CD14-positive monocyte (primary cell): ENCODE measurements around the gene GPR161. TPM values are rescaled to one million over a fixed set of nuclear protein-coding genes. Genes with fewer than 3 reads are reported as not detected.

Source experiments
- DNase-seq, 3 donors: peaks; one replicate each; pipeline ENCODE4 v3.0.0-alpha.2; 2011 to 2022
- H2AFZ ChIP-seq: 2 replicates; pipeline ENCODE4 v1.6.0; 2012; ENCODE audit warnings: mild to moderate bottlenecking, low read depth, low read length, inconsistent platforms; ENCODE audit not compliant: insufficient read depth, poor library complexity, severe bottlenecking
- H3K27ac ChIP-seq, 2 donors: 1 replicate in 1 of 2; 2 replicates in 1 of 2; pipeline ENCODE4 v1.5.1; 2012 to 2013; ENCODE audit warnings: low read length in 2 of 2, control low read depth in 1 of 2, inconsistent platforms in 1 of 2, low read depth in 1 of 2, mild to moderate bottlenecking in 1 of 2
- H3K27me3 ChIP-seq, 2 donors: one replicate each; pipeline versions ENCODE4 v1.6.0 to v1.6.1; 2011 to 2013; ENCODE audit warnings: low read length in 2 of 2; ENCODE audit not compliant: control insufficient read depth in 2 of 2, insufficient read depth in 2 of 2
- H3K36me3 ChIP-seq, 2 donors: replicated peaks in 1 of 2; 1 replicate in 1 of 2; 2 replicates in 1 of 2; pipeline versions ENCODE4 v1.5.1 to v1.6.1; 2012 to 2013; ENCODE audit warnings: low read length in 2 of 2, control low read depth in 1 of 2, inconsistent platforms in 1 of 2, mild to moderate bottlenecking in 1 of 2; ENCODE audit not compliant: insufficient read depth in 2 of 2, control insufficient read depth in 1 of 2
- H3K4me1 ChIP-seq, 2 donors: 1 replicate in 1 of 2; 2 replicates in 1 of 2; pipeline versions ENCODE4 v1.5.1 to v1.6.1; 2012 to 2013; ENCODE audit warnings: low read length in 2 of 2, control low read depth in 1 of 2, inconsistent platforms in 1 of 2, mild to moderate bottlenecking in 1 of 2, moderate library complexity in 1 of 2; ENCODE audit not compliant: insufficient read depth in 2 of 2, control insufficient read depth in 1 of 2
- H3K4me2 ChIP-seq: replicated peaks from 2 replicates; pipeline ENCODE3; 2012; ENCODE audit warnings: low read length, moderate library complexity, mild to moderate bottlenecking; ENCODE audit not compliant: poor library complexity, severe bottlenecking; ENCODE audit errors: extremely low read depth
- H3K4me3 ChIP-seq, 3 experiments: fragments of 200-600 bp in 1 of 3; sonication (generic) in 1 of 3; replicated peaks in 1 of 3; 1 replicate in 2 of 3; 2 replicates in 1 of 3; pipeline ENCODE4 v1.5.1; 2011 to 2013; ENCODE audit warnings: low read length in 3 of 3, mild to moderate bottlenecking in 3 of 3, control low read depth in 2 of 3, low read depth in 2 of 3, inconsistent platforms in 1 of 3, moderate library complexity in 1 of 3
- H3K79me2 ChIP-seq: 2 replicates; pipeline ENCODE4 v1.6.0; 2012; ENCODE audit warnings: mild to moderate bottlenecking, control low read depth, inconsistent platforms, low read length, moderate library complexity; ENCODE audit not compliant: insufficient read depth
- H3K9ac ChIP-seq: 2 replicates; pipeline ENCODE4 v1.6.0; 2017; ENCODE audit warnings: low read length, mild to moderate bottlenecking; ENCODE audit not compliant: insufficient read depth, poor library complexity, severe bottlenecking
- H3K9me3 ChIP-seq, 2 donors: replicated peaks in 1 of 2; 1 replicate in 1 of 2; 2 replicates in 1 of 2; pipeline versions ENCODE4 v1.5.1 to v1.6.1; 2012 to 2013; ENCODE audit warnings: low read length in 2 of 2, control low read depth in 1 of 2; ENCODE audit not compliant: control insufficient read depth in 1 of 2, insufficient read depth in 1 of 2
- H4K20me1 ChIP-seq: 2 replicates; pipeline ENCODE4 v1.6.0; 2012; ENCODE audit warnings: mild to moderate bottlenecking, low read length, control low read depth, moderate library complexity; ENCODE audit not compliant: insufficient read depth
- H3K27ac Mint-ChIP-seq, 7 donors: one replicate each; pipeline ENCODE4 v1.8.0; 2020; ENCODE audit warnings: mild to moderate bottlenecking in 7 of 7, mixed read lengths in 7 of 7, moderate library complexity in 6 of 7, inconsistent platforms in 2 of 7
- H3K27me3 Mint-ChIP-seq, 3 donors: one replicate each; pipeline ENCODE4 v1.8.0; 2021 to 2022; ENCODE audit warnings: low read depth in 3 of 3, mild to moderate bottlenecking in 3 of 3, mixed read lengths in 3 of 3, moderate library complexity in 3 of 3, inconsistent platforms in 1 of 3
- H3K36me3 Mint-ChIP-seq, 2 donors: one replicate each; pipeline ENCODE4 v1.8.0; 2020; ENCODE audit warnings: mixed read lengths in 2 of 2, inconsistent platforms in 1 of 2, mild to moderate bottlenecking in 1 of 2
- H3K4me1 Mint-ChIP-seq: one replicate; pipeline ENCODE4 v1.8.0; 2020; ENCODE audit warnings: mild to moderate bottlenecking, mixed read lengths
- H3K4me3 Mint-ChIP-seq, 2 donors: one replicate each; pipeline ENCODE4 v1.8.0; 2020; ENCODE audit warnings: mild to moderate bottlenecking in 2 of 2, mixed read lengths in 2 of 2, moderate library complexity in 1 of 2
- H3K9me3 Mint-ChIP-seq, 7 donors: one replicate each; pipeline ENCODE4 v1.8.0; 2020 to 2022; ENCODE audit warnings: mixed read lengths in 7 of 7, mild to moderate bottlenecking in 6 of 7, moderate library complexity in 6 of 7, inconsistent platforms in 2 of 7
- WGBS: methylation state at CpG from one replicate; pipeline ENCODE4 v1.1.5; 2013; ENCODE audit warnings: missing lambda C conversion rate; ENCODE audit not compliant: insufficient coverage; 5-methylcytosine and 5-hydroxymethylcytosine counted together
- intact Hi-C, 2 donors: fragments of 100-400 bp; cut with micrococcal nuclease; formaldehyde crosslinking; loops; one replicate each; pipeline versions ENCODE4 v1.15.0 to v1.15.1; 2023
- polyA plus RNA-seq, 3 donors: library from polyadenylated mRNA; depleted of rRNA in 1 of 3; unstranded in 2 of 3; stranded (reverse) in 1 of 3; fragments of 300-500 nt in 2 of 3; fragments of >200 nt in 1 of 3; fragmentation: Illumina TruSeq in 2 of 3; gene quantifications; 1 replicate in 2 of 3; 2 replicates in 1 of 3; pipeline ENCODE4 v1.2.3, GENCODE V29; 2012 to 2021
- TF ChIP-seq, protein P1 (sequence below): fragments of 200-600 bp; IDR thresholded peaks from one replicate; pipeline ENCODE4 v1.8.0; 2022; ENCODE audit warnings: antibody characterized with exemption, mild to moderate bottlenecking

The GPR161 gene
- polyA plus RNA-seq, 3 donors, result 0.65 TPM; not detected in 2

GRCh38 chr1:168110896-168111545 is 25.7 kb downstream of the GPR161 start:
- no peaks in the 10 kb centered on the region for H3K9me3 ChIP-seq
- no peaks in the 10 kb centered on the region for H4K20me1 ChIP-seq
- H3K9me3 Mint-ChIP-seq, result peaks cover 0 to 10% (median 6%) of the 10 kb centered on the region in 7 donors
- H3K4me2 ChIP-seq, result peak overlapping the region; percentile 41
- no peaks in the 10 kb centered on the region for H3K36me3 Mint-ChIP-seq
- peak overlapping the region; percentile 61 for H2AFZ ChIP-seq
- H3K27ac Mint-ChIP-seq, result peak overlapping the region in 5 of 7 donors; percentile 16 to 64 (median 43)
- 100% methylated on average over 1 of the region's 7 CpGs for WGBS
- H3K4me3 ChIP-seq, result peak overlapping the region in 1 of 3 experiments; percentile 20
- H3K9ac ChIP-seq, result peak overlapping the region; percentile 15
- H3K36me3 ChIP-seq, result no peaks in the 10 kb centered on the region
- H3K4me3 Mint-ChIP-seq, result peak overlapping the region in 1 of 2 donors; percentile 5
- peaks cover 0 to 2% (median 0%) of the 10 kb centered on the region in 3 donors for H3K27me3 Mint-ChIP-seq
- H3K27ac ChIP-seq, result no peak overlapping the region
- no peaks in the 10 kb centered on the region for H3K27me3 ChIP-seq
- peaks cover 10% of the 10 kb centered on the region for H3K4me1 Mint-ChIP-seq
- DNase-seq, result peak; percentile 14 to 39 (median 35)
- H3K4me1 ChIP-seq, result peaks cover 5 to 12% of the 10 kb centered on the region in 2 donors
- intact Hi-C loops, result no loop called here
- TF ChIP-seq, protein P1, sequence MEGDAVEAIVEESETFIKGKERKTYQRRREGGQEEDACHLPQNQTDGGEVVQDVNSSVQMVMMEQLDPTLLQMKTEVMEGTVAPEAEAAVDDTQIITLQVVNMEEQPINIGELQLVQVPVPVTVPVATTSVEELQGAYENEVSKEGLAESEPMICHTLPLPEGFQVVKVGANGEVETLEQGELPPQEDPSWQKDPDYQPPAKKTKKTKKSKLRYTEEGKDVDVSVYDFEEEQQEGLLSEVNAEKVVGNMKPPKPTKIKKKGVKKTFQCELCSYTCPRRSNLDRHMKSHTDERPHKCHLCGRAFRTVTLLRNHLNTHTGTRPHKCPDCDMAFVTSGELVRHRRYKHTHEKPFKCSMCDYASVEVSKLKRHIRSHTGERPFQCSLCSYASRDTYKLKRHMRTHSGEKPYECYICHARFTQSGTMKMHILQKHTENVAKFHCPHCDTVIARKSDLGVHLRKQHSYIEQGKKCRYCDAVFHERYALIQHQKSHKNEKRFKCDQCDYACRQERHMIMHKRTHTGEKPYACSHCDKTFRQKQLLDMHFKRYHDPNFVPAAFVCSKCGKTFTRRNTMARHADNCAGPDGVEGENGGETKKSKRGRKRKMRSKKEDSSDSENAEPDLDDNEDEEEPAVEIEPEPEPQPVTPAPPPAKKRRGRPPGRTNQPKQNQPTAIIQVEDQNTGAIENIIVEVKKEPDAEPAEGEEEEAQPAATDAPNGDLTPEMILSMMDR, result no peak
- H3K79me2 ChIP-seq, result no peaks in the 10 kb centered on the region

DNA sequence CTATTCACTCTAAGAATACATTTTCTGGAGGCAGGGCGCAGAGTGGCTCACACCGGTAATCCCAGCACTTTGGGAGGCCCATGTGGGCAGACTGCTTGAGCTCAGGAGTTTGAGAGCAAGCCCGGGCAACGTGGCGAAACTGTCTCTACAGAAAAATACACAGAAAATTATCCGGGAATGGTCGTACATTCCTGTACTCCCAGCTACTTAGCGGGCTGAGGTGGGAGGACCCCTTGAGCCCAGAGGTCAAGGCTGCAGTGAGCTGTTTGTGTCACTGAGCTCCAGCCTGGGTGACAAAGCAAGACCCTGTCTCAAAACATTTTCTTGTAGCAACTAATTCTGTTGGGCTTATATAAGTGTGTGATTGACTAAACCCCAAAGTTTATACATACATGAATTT is 30.5 kb downstream of the GPR161 start:
- Histone ChIP-seq H2AFZ (no peak overlapping the region), H4K20me1 (no peaks in the 10 kb centered on the region), H3K4me2 (no peak overlapping the region), H3K36me3 (no peaks in the 10 kb centered on the region), H3K9ac (no peak overlapping the region), H3K4me3 (no peak overlapping the region), H3K27me3 (no peaks in the 10 kb centered on the region), H3K27ac (no peak overlapping the region), H3K4me1 (peaks cover 4 to 11% of the 10 kb centered on the region in 2 donors), H3K9me3 (no peaks in the 10 kb centered on the region), H3K79me2 (no peaks in the 10 kb centered on the region)
- intact Hi-C loops, result no loop called here
- Mint-ChIP-seq H3K4me1 (peaks cover 9% of the 10 kb centered on the region), H3K9me3 (peaks cover 0 to 8% (median 3%) of the 10 kb centered on the region in 7 donors), H3K27me3 (peaks cover 0 to 5% (median 2%) of the 10 kb centered on the region in 3 donors), H3K36me3 (no peaks in the 10 kb centered on the region), H3K27ac (no peak overlapping the region), H3K4me3 (no peak overlapping the region)
- WGBS, result over 99% methylated on average over 8 of the region's 8 CpGs
- DNase-seq, result no peak
- TF ChIP-seq, protein P1, result no peak
